Sigmoid colon (tissue), 3 donors: ENCODE results near the gene MYO3A.

ENCODE experiments used
- POLR2A ChIP-seq, 2 donors: fragments of 450-650 bp; IDR thresholded peaks; one replicate each; pipeline ENCODE4 v1.6.1; 2016; ENCODE audit warnings: antibody characterized with exemption in 2 of 2, mild to moderate bottlenecking in 2 of 2, moderate library complexity in 2 of 2
- TF ChIP-seq, protein P1 (sequence below), 4 experiments: fragments of 450-650 bp in 3 of 4; fragments of 200-600 bp in 1 of 4; IDR thresholded peaks; one replicate each; pipeline ENCODE4 v1.5.1; 2016 to 2019; ENCODE audit warnings: antibody characterized with exemption in 4 of 4, mild to moderate bottlenecking in 3 of 4, moderate library complexity in 2 of 4

DNA sequence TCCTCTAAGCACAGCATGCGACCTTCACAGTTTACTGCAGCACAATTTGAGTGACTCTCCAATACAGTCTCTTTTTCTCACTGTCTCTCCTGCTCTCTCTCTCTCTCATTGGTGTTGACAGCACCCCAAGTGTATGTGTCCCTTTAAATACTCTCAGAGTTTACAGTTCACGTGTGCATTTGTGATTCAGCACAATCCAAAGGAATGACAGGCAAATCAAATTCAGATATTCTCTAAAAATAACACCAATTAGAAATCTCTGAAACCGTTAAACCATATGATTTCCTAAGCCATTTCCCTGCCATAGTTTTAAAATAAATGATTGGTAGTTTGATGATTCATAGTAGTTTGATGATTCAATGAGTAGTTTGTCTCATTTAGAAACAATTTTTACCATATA lies 178.5 kb downstream of the MYO3A start:
- TF ChIP-seq, protein P1, sequence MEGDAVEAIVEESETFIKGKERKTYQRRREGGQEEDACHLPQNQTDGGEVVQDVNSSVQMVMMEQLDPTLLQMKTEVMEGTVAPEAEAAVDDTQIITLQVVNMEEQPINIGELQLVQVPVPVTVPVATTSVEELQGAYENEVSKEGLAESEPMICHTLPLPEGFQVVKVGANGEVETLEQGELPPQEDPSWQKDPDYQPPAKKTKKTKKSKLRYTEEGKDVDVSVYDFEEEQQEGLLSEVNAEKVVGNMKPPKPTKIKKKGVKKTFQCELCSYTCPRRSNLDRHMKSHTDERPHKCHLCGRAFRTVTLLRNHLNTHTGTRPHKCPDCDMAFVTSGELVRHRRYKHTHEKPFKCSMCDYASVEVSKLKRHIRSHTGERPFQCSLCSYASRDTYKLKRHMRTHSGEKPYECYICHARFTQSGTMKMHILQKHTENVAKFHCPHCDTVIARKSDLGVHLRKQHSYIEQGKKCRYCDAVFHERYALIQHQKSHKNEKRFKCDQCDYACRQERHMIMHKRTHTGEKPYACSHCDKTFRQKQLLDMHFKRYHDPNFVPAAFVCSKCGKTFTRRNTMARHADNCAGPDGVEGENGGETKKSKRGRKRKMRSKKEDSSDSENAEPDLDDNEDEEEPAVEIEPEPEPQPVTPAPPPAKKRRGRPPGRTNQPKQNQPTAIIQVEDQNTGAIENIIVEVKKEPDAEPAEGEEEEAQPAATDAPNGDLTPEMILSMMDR (IDR thresholded peaks at IDR 0.05): no peak
- no peak for TF ChIP-seq POLR2A (IDR thresholded peaks at IDR 0.05)
